OCI-LY7 (cell line): ENCODE data around the gene RCVRN.

ENCODE experiments used
- EZH2phosphoT487 ChIP-seq: fragments of 200-600 bp; sonication (generic); IDR thresholded peaks from 2 replicates; pipeline ENCODE4 v1.6.1; 2018; ENCODE audit warnings: low read depth, borderline replicate concordance, mild to moderate bottlenecking, mixed run types, antibody characterized with exemption, low read length, moderate library complexity, mixed read lengths
- TF ChIP-seq, protein P1 (sequence below): fragments of 200-600 bp; sonication (generic); conservative IDR thresholded peaks from 2 replicates; pipeline ENCODE4 v1.5.1; 2014; ENCODE audit warnings: mild to moderate bottlenecking, antibody characterized with exemption, low read length, moderate library complexity, mixed read lengths

GRCh38 chr17:9936095-9936494, 31.0 kb upstream of the RCVRN start:
- no peak for TF ChIP-seq EZH2phosphoT487
- TF ChIP-seq, protein P1, sequence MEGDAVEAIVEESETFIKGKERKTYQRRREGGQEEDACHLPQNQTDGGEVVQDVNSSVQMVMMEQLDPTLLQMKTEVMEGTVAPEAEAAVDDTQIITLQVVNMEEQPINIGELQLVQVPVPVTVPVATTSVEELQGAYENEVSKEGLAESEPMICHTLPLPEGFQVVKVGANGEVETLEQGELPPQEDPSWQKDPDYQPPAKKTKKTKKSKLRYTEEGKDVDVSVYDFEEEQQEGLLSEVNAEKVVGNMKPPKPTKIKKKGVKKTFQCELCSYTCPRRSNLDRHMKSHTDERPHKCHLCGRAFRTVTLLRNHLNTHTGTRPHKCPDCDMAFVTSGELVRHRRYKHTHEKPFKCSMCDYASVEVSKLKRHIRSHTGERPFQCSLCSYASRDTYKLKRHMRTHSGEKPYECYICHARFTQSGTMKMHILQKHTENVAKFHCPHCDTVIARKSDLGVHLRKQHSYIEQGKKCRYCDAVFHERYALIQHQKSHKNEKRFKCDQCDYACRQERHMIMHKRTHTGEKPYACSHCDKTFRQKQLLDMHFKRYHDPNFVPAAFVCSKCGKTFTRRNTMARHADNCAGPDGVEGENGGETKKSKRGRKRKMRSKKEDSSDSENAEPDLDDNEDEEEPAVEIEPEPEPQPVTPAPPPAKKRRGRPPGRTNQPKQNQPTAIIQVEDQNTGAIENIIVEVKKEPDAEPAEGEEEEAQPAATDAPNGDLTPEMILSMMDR = no peak
